GM12878 (cell line): ENCODE results near the gene RAD54L2. TPM values are rescaled to one million over a fixed set of nuclear protein-coding genes. Genes with fewer than 3 reads are reported as not detected.

Experiments
- ATAC-seq: fragments of 200-7000 bp; cut with Tn5 transposase; 3 replicates; pipeline ENCODE4 v1.9.1; 2020; ENCODE audit warnings: mild to moderate bottlenecking, moderate library complexity
- BruUV-seq: library from RNA; stranded (reverse); fragments of 400-500 nt; replicated peaks from 2 replicates; lab custom pipeline; 2021; lab: Mats Ljungman, UMichigan
- CTCF ChIA-PET: fragments of 300-600 bp; sonication (Branson Sonifier 250); formaldehyde crosslinking; extraction: SDS; loops from one replicate; lab custom pipeline; 2021; ENCODE audit warnings: inconsistent platforms; lab: Yijun Ruan, JAX
- POLR2A ChIA-PET: fragments of 350-600 bp; formaldehyde crosslinking; extraction: SDS; loops from one replicate; lab custom pipeline; 2021; ENCODE audit warnings: inconsistent platforms; lab: Charles Lee
- RAD21 ChIA-PET: fragments of 300-600 bp; sonication (Branson Sonifier 250); formaldehyde crosslinking; loops from one replicate; lab custom pipeline; 2023; ENCODE audit warnings: antibody characterized with exemption; ENCODE audit not compliant: unreplicated experiment; lab: Charles Lee
- SMC1A ChIA-PET: fragments of 300-600 bp; sonication (Branson Sonifier 250); formaldehyde crosslinking; loops from one replicate; lab custom pipeline; 2023; ENCODE audit not compliant: unreplicated experiment, uncharacterized antibody; lab: Charles Lee
- DNase-seq: peaks from one replicate; pipeline ENCODE4 v3.0.0-alpha.2; 2011; ENCODE audit warnings: low read depth, low spot score
- FAIRE-seq: peaks from 3 replicates; lab custom pipeline; 2011; peaks lifted over from hg19 to GRCh38; lab: Jason Lieb, UNC
- H2AFZ ChIP-seq: 2 replicates; pipeline ENCODE4 v1.6.0; 2011; ENCODE audit warnings: low read depth, low read length, control low read depth; ENCODE audit not compliant: control insufficient read depth
- H3K27ac ChIP-seq: 2 replicates; pipeline ENCODE4 v1.5.1; 2011; ENCODE audit warnings: control low read depth; ENCODE audit not compliant: control insufficient read depth, insufficient read depth
- H3K27me3 ChIP-seq, 2 experiments: replicated peaks in 1 of 2; 2 replicates each; pipeline versions ENCODE4 v1.6.0 to v1.6.1; 2011; ENCODE audit warnings: low read length in 1 of 2; ENCODE audit not compliant: control insufficient read depth in 2 of 2, insufficient read depth in 2 of 2
- H3K36me3 ChIP-seq, 2 experiments: 2 replicates each; pipeline ENCODE4 v1.5.1; 2011; ENCODE audit warnings: low read length in 1 of 2; ENCODE audit not compliant: control insufficient read depth in 2 of 2, insufficient read depth in 2 of 2
- H3K4me1 ChIP-seq: 2 replicates; pipeline ENCODE4 v1.6.1; 2011; ENCODE audit warnings: mild to moderate bottlenecking, low read length, moderate library complexity, mixed read lengths; ENCODE audit not compliant: control insufficient read depth, insufficient read depth
- H3K4me2 ChIP-seq: 2 replicates; pipeline ENCODE4 v1.6.0; 2011; ENCODE audit warnings: control low read depth; ENCODE audit not compliant: control insufficient read depth, insufficient read depth
- H3K4me3 ChIP-seq: fragments of 200-600 bp; sonication (generic); 2 replicates; pipeline ENCODE4 v1.5.1; 2016
- H3K79me2 ChIP-seq: 2 replicates; pipeline ENCODE4 v1.6.0; 2011; ENCODE audit warnings: low read length; ENCODE audit not compliant: control insufficient read depth, insufficient read depth
- H3K9ac ChIP-seq: 2 replicates; pipeline ENCODE4 v1.8.0; 2011; ENCODE audit warnings: low read length, control low read depth, mixed read lengths; ENCODE audit not compliant: control insufficient read depth, insufficient read depth
- H3K9me3 ChIP-seq: replicated peaks from 3 replicates; pipeline ENCODE4 v1.5.1; 2011; ENCODE audit warnings: mild to moderate bottlenecking, low read length; ENCODE audit not compliant: control insufficient read depth, insufficient read depth
- H4K20me1 ChIP-seq: 2 replicates; pipeline ENCODE4 v1.6.0; 2011; ENCODE audit not compliant: control insufficient read depth, insufficient read depth
- CBX5 ChIP-seq: sonication (generic); IDR thresholded peaks from 2 replicates; pipeline ENCODE4 v1.6.1; 2016; ENCODE audit warnings: low read depth, moderate library complexity, mild to moderate bottlenecking, inconsistent platforms
- CHD1 ChIP-seq: IDR thresholded peaks from 2 replicates; pipeline ENCODE4 v1.6.1; 2012; ENCODE audit warnings: low read depth, low read length, improper control_type of control experiment
- KLF5 ChIP-seq: fragments of 450-650 bp; IDR thresholded peaks from 2 replicates; pipeline ENCODE4 v1.6.1; 2014; ENCODE audit warnings: mild to moderate bottlenecking; ENCODE audit not compliant: partially characterized antibody
- MTA2 ChIP-seq: fragments of 450-650 bp; IDR thresholded peaks from 2 replicates; pipeline ENCODE4 v1.6.1; 2016; ENCODE audit warnings: low read depth, mild to moderate bottlenecking, moderate library complexity
- MTA3 ChIP-seq: IDR thresholded peaks from 2 replicates; pipeline ENCODE4 v1.6.1; 2012; ENCODE audit warnings: low read length, inconsistent platforms, borderline replicate concordance
- NBN ChIP-seq: fragments of 450-650 bp; IDR thresholded peaks from 2 replicates; pipeline ENCODE4 v1.6.1; 2016
- NR2C2 ChIP-seq: IDR thresholded peaks from 2 replicates; pipeline ENCODE4 v1.6.1; 2011; ENCODE audit warnings: borderline replicate concordance, low read depth; ENCODE audit not compliant: control insufficient read depth, insufficient read length
- PAX5 ChIP-seq: IDR thresholded peaks from 2 replicates; pipeline ENCODE4 v1.6.1; 2011; ENCODE audit warnings: low read depth, low read length, borderline replicate concordance
- POLR2A ChIP-seq: IDR thresholded peaks from 2 replicates; pipeline ENCODE4 v1.6.1; 2011; ENCODE audit warnings: low read depth, mild to moderate bottlenecking, low read length
- RFX5 ChIP-seq: IDR thresholded peaks from 2 replicates; pipeline ENCODE4 v1.6.1; 2011; ENCODE audit warnings: low read depth, low read length, improper control_type of control experiment
- RUNX3 ChIP-seq: IDR thresholded peaks from 2 replicates; pipeline ENCODE4 v1.6.1; 2012; ENCODE audit warnings: low read length, inconsistent platforms
- SREBF1 ChIP-seq: IDR thresholded peaks from 2 replicates; pipeline ENCODE4 v1.6.1; 2012; ENCODE audit warnings: mild to moderate bottlenecking, low read length
- STAT1 ChIP-seq: fragments of 450-650 bp; conservative IDR thresholded peaks from 2 replicates; pipeline ENCODE4 v1.6.1; 2014; ENCODE audit warnings: antibody characterized with exemption, mild to moderate bottlenecking
- SUZ12 ChIP-seq: fragments of 200-600 bp; sonication (generic); IDR thresholded peaks from one replicate; pipeline ENCODE4 v1.6.1; 2018; ENCODE audit warnings: antibody characterized with exemption, mild to moderate bottlenecking; ENCODE audit not compliant: unreplicated experiment
- TBL1XR1 ChIP-seq: IDR thresholded peaks from 2 replicates; pipeline ENCODE4 v1.6.1; 2012; ENCODE audit warnings: low read depth, low read length, improper control_type of control experiment
- TCF12 ChIP-seq: IDR thresholded peaks from 2 replicates; pipeline ENCODE4 v1.6.1; 2011; ENCODE audit warnings: low read depth, mild to moderate bottlenecking, low read length
- USF2 ChIP-seq: IDR thresholded peaks from 2 replicates; pipeline ENCODE4 v1.6.1; 2011; ENCODE audit warnings: low read depth, low read length, improper control_type of control experiment, borderline replicate concordance
- ZNF274 ChIP-seq: IDR thresholded peaks from one replicate; pipeline ENCODE4 v1.8.0; 2011; ENCODE audit not compliant: insufficient read length, insufficient read depth
- WGBS: methylation state at CpG from one replicate; pipeline ENCODE4 v1.1.6; 2016; ENCODE audit warnings: low lambda C conversion rate; ENCODE audit not compliant: insufficient replicate concordance, insufficient coverage; ENCODE audit errors: missing lambda C conversion rate; 5-methylcytosine and 5-hydroxymethylcytosine counted together
- in situ Hi-C: fragments of 300-500 bp; cut with MboI; formaldehyde crosslinking; loops from 9 replicates; pipeline ENCODE4 v1.14.3; 2018; ENCODE audit warnings: mixed read lengths
- intact Hi-C: fragments of 100-400 bp; cut with micrococcal nuclease; formaldehyde crosslinking; loops from one replicate; pipeline ENCODE4 v1.14.2; 2022; ENCODE audit not compliant: unreplicated experiment
- polyA plus RNA-seq, 11 experiments: library from polyadenylated mRNA; depleted of rRNA in 4 of 11; unstranded in 6 of 11; stranded (reverse) in 5 of 11; fragments of >200 nt; fragmentation: Nextera tagmentation in 4 of 11; fragmentation: Illumina TruSeq in 1 of 11; extraction: Ambion mirVana in 4 of 11; extraction: Trizol in 1 of 11; gene quantifications; 1 replicate in 1 of 11; 2 replicates in 10 of 11; pipeline versions ENCODE4 v1.2.1 to v1.2.3, GENCODE V29; 2011 to 2016; ENCODE audit warnings: inconsistent platforms in 2 of 11, missing spikeins in 2 of 11, low read depth in 1 of 11
- total RNA-seq, 4 experiments: library from RNA; depleted of rRNA in 3 of 4; stranded (reverse); fragments of >200 nt in 3 of 4; fragmentation: Illumina TruSeq in 1 of 4; extraction: Trizol in 1 of 4; gene quantifications; 2 replicates each; pipeline versions ENCODE4 v1.2.1 to v1.2.3, GENCODE V29; 2013 to 2021
- TF ChIP-seq, protein P1 (sequence below): fragments of 450-650 bp; IDR thresholded peaks from 2 replicates; pipeline ENCODE4 v1.6.1; 2017; ENCODE audit warnings: mild to moderate bottlenecking
- TF ChIP-seq, protein P2 (sequence below): IDR thresholded peaks from 2 replicates; pipeline ENCODE4 v1.6.1; 2011; ENCODE audit warnings: borderline replicate concordance, low read depth, mild to moderate bottlenecking, moderate library complexity, low read length; ENCODE audit not compliant: insufficient read depth, poor library complexity, severe bottlenecking

RAD54L2 gene
- total and polyA plus RNA-seq, 10 of the 15 experiments (the other 5 are each of a cell fraction or from before 2014, with no cell fraction given): 2.2 to 23.8 (median 11.1) TPM

DNA sequence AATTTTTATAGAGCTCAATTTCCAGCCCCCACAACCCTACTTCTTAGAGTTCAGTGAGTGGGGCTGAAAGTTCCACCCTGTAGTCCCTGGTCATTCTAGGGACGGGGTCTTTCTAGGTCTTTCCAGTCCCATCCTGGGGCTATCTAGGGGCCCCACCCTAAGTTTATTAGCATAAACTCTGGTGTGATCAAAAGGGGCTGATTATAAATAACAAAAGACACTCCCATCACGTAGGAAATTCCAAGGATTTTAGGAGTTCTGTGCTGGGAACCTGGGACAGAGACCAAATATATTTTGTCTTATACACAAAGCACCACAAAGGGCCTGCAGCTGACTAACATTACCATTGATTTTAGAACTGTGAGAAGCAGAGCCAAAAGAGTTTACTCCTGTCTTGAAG, 41.9 kb downstream of the RAD54L2 start:
- ChIA-PET CTCF (interaction anchor here (1.3 kb wide), 2 partner anchors 12 to 14 kb away, joined by 3 read pairs; no protein-coding TSS in a partner anchor), POLR2A (no interaction called here), SMC1A (interaction anchor here (1.4 kb wide), 1 partner anchor 40 kb away, joined by 3 read pairs; no protein-coding TSS in a partner anchor), RAD21 (no interaction called here)
- H3K27ac ChIP-seq: no peak overlapping the region
- no peaks in the 10 kb centered on the region for H4K20me1 ChIP-seq
- H3K36me3 ChIP-seq: no peaks in the 10 kb centered on the region; a peak in 1 of 4 replicates
- no peak overlapping the region for H2AFZ ChIP-seq
- FAIRE-seq (no peak), ATAC-seq (no peak), DNase-seq (no peak)
- H3K9me3 ChIP-seq: no peaks in the 10 kb centered on the region
- no peak overlapping the region for H3K4me3 ChIP-seq
- H3K9ac ChIP-seq: no peak overlapping the region
- BruUV-seq: no TSS peak
- in situ Hi-C loops (no loop called here), intact Hi-C loops (no loop called here)
- H3K4me1 ChIP-seq: no peaks in the 10 kb centered on the region
- no peaks in the 10 kb centered on the region for H3K79me2 ChIP-seq
- no peak overlapping the region for H3K4me2 ChIP-seq
- H3K27me3 ChIP-seq: no peaks in the 10 kb centered on the region
- TF ChIP-seq RFX5: no peak
- no peak for TF ChIP-seq POLR2A
- TF ChIP-seq USF2: no peak
- TF ChIP-seq, protein P1, sequence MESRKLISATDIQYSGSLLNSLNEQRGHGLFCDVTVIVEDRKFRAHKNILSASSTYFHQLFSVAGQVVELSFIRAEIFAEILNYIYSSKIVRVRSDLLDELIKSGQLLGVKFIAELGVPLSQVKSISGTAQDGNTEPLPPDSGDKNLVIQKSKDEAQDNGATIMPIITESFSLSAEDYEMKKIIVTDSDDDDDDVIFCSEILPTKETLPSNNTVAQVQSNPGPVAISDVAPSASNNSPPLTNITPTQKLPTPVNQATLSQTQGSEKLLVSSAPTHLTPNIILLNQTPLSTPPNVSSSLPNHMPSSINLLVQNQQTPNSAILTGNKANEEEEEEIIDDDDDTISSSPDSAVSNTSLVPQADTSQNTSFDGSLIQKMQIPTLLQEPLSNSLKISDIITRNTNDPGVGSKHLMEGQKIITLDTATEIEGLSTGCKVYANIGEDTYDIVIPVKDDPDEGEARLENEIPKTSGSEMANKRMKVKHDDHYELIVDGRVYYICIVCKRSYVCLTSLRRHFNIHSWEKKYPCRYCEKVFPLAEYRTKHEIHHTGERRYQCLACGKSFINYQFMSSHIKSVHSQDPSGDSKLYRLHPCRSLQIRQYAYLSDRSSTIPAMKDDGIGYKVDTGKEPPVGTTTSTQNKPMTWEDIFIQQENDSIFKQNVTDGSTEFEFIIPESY: no peak
- TF ChIP-seq KLF5: no peak
- TF ChIP-seq PAX5: no peak
- no peak for TF ChIP-seq TBL1XR1
- TF ChIP-seq MTA2: no peak
- no peak for TF ChIP-seq SREBF1
- TF ChIP-seq RUNX3: no peak
- no peak for TF ChIP-seq SUZ12
- TF ChIP-seq TCF12: no peak
- TF ChIP-seq CHD1: no peak
- TF ChIP-seq STAT1: no peak
- TF ChIP-seq, protein P2, sequence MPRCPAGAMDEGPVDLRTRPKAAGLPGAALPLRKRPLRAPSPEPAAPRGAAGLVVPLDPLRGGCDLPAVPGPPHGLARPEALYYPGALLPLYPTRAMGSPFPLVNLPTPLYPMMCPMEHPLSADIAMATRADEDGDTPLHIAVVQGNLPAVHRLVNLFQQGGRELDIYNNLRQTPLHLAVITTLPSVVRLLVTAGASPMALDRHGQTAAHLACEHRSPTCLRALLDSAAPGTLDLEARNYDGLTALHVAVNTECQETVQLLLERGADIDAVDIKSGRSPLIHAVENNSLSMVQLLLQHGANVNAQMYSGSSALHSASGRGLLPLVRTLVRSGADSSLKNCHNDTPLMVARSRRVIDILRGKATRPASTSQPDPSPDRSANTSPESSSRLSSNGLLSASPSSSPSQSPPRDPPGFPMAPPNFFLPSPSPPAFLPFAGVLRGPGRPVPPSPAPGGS: no peak
- TF ChIP-seq NBN: no peak
- TF ChIP-seq CBX5: no peak
- no peak for TF ChIP-seq MTA3
- TF ChIP-seq ZNF274: no peak
- no peak for TF ChIP-seq NR2C2
- 72% methylated on average over 2 of the region's 2 CpGs for WGBS
